NCI-H2196 treated with DMSO at 0.1 percent for 48 hours (cell line): ENCODE results near the gene MARS1.
"Not testable (repeated sequence)": the region's sequence is repeated elsewhere in the genome, so short reads cannot be mapped to it uniquely, and the experiment has no call there.

ENCODE experiments used
- DNase-seq: peaks from one replicate; lab custom pipeline; 2025; ENCODE audit not compliant: unreplicated experiment; lab: John Stamatoyannopoulos, UW

The MARS1 gene

GRCh38 chr12:57515408-57515933 is 27.6 kb downstream of the MARS1 start:
- DNase-seq, result no peak

DNA sequence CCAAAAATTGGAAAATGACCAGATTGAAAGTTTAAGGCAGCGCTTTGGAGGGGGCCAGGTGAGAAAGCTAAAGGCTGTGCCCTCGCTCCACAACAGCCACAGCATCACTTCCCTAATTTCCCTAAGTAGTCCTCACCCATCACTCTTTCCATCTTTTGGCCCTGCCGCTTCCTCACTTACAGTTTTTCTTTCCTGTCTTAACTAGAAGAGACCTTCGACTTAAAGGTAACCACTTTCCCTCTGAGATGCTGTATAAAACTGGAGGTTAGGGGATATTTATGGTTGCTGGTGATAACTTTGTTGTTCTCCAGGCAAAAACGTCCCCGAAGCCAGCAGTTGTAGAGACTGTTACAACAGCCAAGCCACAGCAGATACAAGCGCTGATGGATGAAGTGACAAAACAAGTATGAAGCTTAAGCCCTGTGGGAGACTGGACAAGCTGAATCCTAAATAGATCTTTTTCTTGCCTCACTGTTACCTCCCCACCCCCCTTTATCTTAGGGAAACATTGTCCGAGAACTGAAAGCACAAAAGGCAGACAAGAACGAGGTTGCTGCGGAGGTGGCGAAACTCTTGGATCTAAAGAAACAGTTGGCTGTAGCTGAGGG is 28.2 kb downstream of the MARS1 start:
- no peak for DNase-seq

- no peak for DNase-seq
Measured at GRCh38 chr12:57516617-57517153, 28.8 kb downstream of the MARS1 start.

- no peak for DNase-seq
Measured at GRCh38 chr12:57517187-57517586, 29.3 kb downstream of the MARS1 start.

DNA sequence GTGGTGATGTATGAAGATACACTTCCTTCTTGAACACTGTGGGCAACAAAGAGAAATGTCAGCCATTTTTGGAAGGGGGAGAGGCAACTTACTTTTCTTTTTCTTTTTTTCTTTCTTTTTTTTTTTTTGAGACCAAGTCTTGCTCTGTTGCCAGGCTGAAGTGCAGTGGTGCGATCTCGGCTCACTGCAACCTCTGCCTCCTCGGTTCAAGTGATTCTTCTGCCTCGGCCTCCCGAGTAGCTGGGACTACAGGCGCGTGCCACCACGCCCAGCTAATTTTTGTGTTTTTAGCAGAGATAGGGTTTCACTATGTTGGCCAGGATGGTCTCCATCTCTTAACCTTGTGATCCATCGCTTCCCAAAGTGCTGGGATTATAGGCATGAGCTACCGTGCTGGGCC is 29.9 kb downstream of the MARS1 start:
- not testable (repeated sequence) for DNase-seq

GRCh38 chr12:57518176-57518919 is 30.5 kb downstream of the MARS1 start:
- no peak for DNase-seq

DNA sequence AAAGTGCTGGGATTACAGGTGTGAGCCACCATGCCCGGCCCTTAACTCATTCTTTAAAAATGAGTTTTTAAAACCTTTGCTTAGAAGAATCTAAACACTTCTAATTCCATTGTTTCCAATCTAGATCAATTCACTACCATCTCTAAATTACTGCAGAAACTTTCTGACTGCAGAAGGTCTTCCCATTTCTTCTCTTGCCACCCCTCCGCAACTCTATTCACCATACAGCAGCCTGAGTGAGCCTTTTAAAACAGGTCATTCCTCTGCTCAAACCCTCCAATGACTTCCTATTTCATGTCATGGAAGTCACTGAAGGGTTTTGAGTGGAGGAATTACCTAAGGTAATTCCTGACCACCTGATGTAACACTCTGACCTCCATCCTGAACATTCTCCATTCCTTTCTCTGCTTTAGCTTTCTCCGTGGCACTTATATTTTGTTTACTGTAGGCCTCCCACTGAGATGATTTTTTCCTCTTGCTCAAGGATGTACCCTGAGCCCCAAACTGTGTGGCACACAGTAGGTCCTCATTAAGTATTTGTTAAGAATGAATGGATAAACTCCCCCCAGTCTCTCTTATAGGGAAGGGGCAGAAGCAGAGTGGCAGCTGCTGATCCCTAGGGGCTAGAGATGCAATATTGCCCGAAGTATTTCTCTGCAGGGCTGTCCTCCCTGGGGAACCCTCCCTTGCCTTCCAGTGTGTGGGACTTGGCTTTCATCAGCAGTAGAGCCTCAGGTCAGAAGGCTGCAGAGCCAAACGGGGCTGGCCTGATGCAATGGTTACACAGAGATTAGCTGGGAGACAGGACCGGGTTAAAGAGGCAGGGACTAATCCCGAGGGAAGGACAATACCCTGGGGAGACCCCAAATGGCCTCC is 31.3 kb downstream of the MARS1 start:
- no peak for DNase-seq

DNA sequence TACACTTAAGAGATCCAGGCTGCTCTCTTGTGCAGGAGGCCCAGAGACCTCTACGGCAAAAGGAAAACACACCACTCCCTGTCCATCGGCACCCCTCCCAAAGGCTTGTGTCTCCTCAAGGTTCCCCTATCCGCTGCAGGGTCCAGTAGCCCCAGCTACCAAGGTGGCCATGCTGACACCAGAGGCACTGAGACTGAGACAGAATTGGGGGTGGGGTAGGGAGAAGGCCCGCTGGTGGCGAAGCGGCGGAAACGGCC is 31.9 kb downstream of the MARS1 start:
- no peak for DNase-seq

DNA sequence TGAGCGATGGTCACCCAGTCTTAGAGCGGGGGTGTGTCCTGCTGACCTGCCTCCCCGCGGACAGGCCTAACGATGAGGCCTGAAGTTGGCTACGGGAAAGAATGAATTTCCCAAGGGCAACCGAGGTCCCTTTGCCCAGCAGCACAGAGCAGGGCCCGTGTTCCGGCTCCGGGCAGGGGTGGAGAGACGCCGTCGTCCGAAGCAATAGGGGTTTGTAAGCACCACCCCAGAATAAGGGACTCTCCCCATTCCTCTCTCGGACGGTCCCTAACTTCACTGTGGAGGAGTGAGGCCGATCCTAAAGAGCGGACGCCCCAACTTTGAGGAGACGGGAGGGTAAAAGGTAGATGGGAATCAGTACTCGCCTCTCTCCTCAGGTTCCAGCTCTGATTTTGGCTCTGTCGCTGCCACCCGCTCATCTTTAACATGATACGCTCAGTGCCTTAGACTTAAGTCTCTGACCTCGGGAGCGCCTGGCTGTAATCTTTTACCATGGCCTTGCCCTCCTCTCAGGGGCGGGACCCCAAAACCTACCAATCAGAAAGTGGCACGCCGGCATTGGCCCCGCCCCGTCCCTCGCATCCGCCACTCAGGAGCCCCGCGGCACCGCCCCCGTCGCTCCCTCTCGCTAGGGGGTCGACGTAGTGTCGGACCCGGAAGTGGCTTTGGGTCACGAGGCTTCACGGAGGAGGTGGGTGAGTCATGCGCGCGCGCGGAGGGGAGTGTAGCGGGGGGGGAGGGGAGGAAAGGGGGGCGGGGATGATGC is 32.4 kb downstream of the MARS1 start, which contains the start of gene DDIT3:
Gene DDIT3 (minus strand): TSS at position 462 of the 766 bp plus-strand sequence. CDS start 3,108 bp downstream, outside the sequence.
- peak; percentile 97 for DNase-seq

DNA sequence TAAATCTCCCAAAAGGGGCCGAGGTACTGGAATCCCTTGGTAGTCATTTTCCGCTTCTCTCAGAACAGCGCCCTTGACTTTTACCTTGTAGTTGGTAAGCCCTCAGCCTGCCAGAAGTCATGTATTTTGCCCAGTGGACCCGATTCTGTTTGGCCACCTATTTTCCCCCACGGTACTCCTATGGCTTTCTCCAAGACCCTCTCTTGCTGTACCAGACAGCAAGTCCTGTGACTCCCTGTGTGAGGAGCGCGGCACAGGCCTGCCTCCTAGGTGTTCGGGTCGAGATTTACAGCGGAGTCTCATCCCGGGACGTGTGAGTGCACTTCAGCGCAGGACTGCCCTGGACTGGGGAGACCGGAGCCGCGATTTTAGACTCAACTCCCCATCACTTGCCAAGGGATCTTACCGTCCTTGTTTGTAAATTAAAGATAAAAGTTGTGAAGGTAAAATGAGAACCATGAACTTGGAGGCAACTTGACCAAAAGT is 33.7 kb downstream of the MARS1 start:
- no peak for DNase-seq

GRCh38 chr12:57522011-57522886 is 34.4 kb downstream of the MARS1 start, which contains the start of gene MBD6:
MBD6 (plus strand) TSS chr12:57522824; CDS start chr12:57524304, 1,480 bp downstream.
- peak; percentile 81 for DNase-seq

DNA sequence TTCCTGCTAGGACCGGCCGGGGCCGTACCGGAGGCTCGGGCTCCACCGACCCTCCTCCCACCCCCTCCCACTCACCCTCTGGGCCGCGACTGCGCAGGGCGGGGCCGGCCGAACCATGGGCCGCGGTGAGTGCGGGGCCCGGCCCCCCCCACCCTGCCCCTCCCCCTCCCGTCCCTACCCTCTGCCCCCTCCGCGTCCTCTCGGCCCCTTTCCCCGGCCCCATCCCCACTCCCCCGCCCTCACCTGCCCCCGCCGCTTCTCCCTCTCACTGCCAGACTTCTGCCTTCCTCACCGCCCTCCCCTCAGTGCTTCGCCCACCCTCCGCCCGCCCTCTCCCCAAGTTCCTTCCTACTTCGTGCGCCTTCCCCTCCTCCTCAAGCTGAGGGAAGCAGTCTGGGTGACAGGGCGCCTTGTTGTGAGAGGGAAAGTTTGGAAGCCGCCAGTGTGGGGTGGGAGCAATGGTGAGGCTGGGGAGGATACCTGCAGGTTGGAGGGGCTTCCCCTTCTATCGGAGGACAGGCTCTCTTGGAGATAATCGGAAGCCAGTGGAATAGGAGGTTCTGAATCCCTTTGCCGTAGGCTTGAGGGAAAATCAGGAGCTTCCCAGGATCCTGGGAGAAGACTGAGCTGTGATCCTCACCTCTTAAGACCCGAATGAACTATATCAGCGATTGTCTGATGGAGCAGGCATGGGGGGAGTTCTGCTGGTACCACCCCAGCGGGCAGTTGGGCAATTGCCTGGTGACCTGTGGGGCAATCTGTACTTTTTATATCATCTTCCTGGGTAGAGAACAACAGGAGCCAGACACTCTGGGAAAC is 35.2 kb downstream of the MARS1 start:
- DNase-seq, result no peak

DNA sequence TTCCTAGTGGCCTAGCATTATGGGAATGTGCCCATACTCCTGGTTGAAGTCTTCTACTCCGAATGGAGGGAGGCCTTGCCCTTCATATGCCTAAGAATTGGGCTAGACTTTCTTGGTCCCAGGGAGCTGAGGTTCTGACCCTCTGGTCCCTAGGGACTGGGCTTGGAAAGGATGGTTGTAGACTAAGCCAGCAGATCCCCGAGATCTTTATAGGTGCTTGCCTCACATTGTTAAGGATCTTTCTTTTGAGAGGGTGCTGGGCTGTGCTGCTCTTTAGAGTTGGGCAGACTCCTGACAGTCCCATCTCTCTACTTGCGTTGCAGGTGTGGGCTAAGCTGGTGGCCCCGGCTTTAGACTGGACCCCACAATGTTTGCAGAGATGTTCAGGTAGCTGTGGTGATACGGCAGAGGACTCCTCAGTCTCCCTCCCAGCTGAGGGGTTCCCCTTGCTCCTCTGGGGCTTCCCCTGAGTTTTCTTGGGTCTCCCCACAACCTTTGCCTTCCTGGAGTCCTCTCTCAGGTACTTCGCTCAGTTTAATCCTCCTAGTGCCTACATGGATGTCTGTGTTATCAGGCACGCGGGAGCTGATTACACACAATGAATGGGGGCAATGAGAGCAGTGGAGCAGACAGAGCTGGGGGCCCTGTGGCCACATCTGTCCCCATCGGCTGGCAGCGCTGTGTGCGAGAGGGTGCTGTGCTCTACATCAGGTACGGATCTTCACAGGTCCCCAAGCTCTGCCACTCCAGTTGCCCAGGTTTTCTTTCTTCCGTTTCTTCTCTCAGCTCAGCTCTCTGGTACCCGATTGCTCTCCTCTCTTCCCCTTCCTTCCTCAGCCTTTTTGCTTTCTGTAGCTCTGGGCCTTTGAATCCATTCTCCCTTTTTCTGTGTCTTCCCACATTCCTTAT is 36.1 kb downstream of the MARS1 start:
- no peak for DNase-seq

DNA sequence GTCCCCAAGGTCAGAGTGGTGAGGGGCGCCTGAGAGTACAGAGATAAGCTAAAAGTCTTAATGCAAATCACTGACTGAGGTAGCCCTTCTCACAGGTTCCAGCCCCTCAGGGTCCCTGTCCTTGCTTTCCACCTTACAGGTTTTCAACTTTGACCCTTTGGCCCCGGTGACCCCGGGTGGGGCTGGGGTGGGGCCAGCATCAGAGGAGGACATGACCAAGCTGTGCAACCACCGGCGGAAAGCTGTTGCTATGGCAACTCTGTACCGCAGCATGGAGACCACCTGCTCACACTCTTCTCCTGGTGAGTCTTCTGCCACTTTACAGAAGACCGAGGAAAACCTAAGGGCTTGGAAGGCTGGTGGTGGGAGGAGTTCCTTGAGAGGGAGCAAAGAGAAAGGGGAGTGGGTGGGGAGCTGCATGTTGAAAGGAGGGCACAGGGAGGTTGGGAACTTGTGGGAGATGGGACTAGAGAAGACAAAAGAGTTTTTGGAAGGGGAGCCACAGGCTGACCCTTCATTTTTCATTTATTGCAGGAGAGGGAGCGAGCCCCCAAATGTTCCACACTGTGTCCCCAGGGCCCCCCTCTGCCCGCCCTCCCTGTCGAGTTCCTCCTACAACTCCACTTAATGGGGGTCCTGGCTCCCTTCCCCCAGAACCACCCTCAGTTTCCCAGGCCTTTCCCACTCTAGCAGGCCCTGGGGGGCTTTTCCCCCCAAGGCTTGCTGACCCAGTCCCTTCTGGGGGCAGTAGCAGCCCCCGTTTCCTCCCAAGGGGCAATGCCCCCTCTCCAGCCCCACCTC is 37.1 kb downstream of the MARS1 start:
- DNase-seq, result no peak

DNA sequence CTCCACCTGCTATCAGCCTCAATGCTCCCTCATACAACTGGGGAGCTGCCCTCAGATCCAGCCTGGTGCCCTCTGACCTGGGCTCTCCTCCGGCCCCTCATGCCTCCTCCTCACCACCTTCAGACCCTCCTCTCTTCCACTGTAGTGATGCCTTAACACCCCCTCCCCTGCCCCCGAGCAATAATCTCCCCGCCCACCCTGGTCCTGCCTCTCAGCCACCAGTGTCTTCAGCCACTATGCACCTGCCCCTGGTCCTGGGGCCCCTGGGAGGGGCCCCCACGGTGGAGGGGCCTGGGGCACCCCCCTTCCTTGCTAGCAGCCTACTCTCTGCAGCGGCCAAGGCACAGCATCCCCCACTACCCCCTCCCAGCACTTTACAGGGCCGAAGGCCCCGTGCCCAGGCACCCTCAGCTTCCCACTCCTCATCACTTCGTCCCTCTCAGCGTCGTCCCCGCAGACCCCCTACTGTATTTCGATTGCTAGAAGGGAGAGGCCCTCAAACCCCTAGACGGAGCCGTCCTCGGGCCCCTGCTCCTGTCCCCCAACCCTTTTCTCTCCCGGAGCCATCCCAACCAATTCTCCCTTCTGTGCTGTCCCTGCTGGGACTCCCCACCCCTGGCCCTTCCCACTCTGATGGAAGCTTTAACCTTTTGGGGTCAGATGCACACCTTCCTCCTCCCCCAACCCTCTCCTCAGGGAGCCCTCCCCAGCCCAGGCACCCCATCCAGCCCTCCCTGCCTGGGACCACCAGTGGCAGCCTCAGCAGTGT is 37.9 kb downstream of the MARS1 start:
- no peak for DNase-seq
